GM21825 (cell line): ENCODE measurements around the gene DGKQ.

Source experiments
- ATAC-seq: cut with Tn5 transposase; IDR thresholded peaks from one replicate; pipeline ENCODE4 v1.9.1; 2021; ENCODE audit warnings: mild to moderate bottlenecking, moderate library complexity; ENCODE audit not compliant: unreplicated experiment

The DGKQ gene

DNA sequence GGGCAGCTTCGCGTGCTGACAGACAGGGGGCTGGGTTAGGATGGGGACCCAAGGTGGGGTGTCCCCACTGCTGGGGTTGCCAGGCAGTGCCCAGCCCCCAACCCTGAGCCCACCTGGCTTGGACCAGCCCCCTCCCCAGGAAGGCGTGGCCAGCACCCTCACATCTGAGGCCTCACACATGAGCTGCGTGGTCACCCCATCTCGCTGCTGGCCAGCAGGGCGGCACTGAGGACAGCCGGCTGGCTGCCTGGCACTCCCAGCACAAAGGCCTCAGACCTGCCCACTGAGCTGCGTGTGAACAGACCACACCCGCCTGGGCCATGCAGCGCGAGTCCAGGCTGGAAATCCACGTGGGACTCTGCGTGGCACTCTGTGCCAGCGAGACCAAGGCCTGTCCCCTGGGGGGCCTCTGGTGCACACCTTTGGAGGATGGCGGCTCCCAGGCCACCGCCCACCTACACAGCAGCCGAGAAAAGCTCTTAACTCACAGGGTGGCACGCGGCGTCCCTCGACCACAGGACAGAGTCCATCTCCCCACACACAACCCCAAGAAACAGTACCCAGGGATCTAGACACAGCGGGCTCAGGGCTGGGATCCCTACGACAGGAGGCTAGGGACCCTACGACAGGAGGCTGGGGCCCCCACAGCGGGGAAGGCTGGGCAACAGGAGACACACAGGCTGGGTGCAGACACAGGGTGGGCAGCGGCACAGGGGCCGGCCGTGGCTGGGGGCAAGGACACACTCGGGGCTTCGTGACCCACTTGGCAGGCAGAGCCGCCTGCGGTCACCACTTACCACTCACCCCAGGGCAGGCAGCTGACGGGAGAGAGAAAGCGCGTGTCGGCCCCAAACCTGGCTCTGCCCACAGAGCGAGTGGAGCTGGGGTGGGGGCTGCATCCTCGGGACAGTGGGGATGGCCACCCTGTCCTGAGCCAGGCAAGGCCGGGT, 9.8 kb downstream of the DGKQ start:
- ATAC-seq = no peak

DNA sequence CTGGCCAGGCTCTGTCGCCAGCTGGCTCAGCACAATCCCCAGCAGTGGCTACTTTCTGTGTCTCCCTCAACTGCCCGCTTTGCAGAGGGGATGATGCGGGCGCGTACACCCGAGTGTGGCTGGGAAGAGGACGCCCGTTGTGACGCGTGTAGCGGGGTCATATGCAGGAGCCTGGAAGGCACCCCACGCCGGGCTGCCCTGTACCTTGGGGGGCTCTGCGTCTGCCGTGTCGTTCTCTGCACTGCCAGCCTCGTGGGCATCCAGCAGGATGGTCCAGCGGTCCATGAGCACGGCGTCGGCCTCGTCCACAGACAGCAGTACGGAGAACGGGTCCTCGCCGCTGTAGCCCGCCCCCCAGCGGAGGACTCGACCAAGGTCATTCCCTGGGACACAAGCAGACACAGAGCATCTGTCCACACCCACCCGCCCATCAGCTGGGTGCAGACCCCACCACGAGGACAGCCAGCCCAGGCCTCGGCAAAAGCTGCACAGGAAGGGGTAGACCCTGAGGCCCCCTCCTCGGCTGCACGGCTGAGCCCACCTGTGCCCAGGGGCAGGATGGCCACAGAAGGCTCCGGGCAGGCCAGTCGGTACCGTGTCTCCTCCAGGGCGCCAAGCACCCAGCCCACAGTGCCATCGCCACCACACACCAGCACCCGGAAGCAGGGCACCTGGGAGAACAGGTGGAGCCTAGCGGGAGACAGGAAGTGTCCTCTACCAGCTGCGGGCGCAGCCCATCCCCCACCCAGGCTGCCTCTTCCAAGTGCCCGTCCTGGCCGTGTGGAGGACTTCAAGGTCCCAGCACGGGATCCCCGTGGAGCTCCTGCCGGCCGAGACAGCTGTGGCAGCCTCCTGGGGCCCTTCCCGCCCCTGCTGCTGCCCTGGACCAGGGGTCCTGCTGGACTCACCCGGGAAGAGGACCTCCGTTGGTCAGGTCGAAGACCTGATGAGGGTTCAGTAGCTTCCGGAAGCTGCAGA, 10.8 kb downstream of the DGKQ start:
- ATAC-seq = no peak

GRCh38 chr4:961351-962230, 11.8 kb downstream of the DGKQ start:
- ATAC-seq = no peak

DNA sequence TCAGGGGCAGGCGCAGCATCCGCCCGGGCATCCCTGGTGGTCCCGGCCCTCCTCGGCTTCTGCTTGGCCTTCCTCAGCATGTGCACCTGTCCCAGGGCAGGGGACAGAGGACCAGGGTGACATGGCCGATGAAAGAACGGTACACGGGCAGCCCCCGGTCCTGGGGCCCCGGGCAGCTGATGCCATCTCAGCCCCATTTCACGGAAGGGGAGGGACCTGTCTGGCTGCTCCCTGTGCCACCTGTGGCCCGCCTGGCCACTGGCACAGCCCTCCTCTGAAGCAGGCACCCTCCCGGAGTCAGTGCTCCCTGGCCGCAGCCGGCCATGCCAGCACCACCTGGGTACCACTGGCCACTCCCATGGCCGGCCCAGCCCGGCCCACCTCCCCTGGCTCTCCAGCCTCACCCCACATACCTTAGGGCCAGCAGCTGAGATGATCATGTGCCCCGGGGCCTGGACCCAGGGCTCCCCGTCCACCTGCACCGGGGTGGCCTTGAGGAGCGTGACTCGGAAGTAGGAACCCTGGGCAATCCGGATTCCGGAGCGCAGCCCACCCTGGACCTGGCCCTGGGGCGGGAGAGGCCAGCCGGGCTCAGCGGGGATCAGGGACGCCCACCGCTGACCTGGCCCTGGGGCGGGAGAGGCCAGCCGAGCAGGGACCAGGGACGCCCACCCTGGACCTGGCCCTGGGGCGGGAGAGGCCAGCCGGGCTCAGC, 12.6 kb downstream of the DGKQ start:
- ATAC-seq = no peak

GRCh38 chr4:960140-960635, 13.2 kb downstream of the DGKQ start:
- no peak for ATAC-seq

DNA sequence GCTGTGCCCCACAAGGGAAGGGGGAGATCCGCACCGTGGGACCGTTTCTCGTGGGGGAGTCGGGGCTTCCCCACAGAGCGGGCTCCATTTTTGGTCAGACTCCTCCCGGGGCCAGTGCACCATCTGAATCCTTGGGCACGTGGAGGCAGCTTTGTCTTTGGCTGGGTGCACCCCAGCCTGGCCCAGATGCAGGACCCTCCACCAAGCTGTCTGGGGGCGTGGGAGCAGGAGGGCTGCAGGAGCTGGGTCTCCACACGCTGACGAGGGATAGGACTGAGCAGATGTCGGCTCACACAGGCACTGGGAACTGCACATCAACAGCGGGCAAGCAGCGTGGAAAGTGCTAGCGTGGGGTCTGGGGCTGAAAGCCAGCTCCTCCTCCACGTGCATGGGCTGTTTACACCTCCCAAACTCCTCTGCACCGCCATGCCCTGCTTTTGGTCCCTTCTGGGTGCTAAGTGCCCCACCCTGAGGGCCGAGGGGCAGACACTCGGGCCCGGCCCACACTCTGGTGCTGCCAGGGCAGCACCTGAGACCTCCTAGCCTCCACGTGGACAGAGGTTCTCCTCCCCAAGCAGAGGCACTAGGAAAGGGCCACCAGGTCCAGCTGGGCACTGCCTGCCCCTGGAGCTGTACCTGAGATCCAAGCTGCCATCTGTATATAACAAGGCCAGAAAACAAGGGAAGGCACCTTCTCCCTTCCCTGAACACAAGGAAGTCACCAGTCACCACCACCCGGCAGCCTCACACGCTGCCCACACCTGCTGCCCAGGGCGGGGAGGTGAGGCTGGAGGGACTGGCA, 13.8 kb downstream of the DGKQ start:
- no peak for ATAC-seq

DNA sequence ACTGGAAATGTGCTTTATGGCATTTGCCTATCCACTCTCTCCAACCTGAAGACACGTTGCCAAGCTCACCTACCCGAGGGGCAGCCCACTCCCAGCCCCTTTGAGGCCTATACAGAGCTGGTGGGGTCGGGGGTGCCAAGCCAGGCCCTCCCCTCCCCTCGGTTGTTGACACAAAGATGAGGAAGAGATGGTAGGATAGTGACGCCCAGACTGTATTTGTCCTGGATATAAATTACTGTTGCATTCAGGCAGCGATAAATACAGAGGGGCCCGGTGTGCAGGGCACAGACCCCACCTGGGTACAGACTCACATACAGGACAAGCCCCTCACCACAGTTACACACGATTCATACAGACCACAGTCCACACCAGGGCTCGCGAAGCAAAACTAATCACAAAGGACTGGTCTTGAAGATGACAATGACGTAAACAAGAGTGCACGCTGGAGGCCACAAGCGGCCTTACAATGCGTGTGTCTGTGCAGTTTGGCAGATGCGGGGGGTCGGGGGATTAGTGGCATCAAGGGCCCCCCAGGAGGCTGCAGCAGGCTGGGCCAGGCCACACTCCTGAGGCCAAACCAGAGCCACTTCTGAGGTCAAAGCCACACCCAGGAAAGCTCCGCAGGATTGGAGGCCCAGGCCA, 14.6 kb downstream of the DGKQ start:
- ATAC-seq = no peak

DNA sequence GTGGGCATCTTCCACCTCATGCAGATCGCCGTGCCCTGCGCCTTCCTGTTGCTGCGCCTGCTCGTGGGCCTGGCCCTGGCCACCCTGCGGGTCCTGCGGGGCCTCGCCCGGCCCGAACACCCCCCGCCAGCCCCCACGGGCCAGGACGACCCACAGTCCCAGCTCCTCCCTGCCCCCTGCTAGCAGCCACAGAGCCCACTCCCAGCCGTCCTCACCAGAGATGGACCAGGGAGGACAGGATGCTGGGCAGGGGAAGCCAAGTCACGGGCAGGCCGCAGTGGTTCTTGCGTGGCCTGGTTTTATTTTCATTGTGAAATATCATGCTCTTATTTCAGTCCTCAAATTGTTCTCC, 15.1 kb downstream of the DGKQ start:
- ATAC-seq = no peak

- no peak for ATAC-seq
Measured at GRCh38 chr4:957581-958313, 15.6 kb downstream of the DGKQ start.

DNA sequence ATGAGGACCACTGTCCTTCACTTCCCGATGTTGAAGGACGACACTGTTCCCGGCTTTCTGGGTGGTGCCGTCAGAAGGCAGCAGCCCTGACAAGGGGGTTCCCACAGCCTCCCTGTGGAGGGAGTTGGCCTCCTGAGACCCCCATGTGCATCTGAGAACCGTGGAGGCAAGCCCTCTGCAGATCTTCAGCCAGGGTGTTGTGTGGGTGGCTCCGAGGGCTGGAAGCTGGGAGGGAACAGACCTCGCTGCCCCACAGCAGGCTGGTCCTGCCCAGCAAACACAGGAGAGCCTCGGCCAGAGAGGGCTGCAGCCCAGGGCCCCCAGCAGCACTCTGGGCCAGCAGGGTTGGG, 16.2 kb downstream of the DGKQ start:
- no peak for ATAC-seq

- ATAC-seq = no peak
Measured at GRCh38 chr4:956531-957230, 16.7 kb downstream of the DGKQ start.

DNA sequence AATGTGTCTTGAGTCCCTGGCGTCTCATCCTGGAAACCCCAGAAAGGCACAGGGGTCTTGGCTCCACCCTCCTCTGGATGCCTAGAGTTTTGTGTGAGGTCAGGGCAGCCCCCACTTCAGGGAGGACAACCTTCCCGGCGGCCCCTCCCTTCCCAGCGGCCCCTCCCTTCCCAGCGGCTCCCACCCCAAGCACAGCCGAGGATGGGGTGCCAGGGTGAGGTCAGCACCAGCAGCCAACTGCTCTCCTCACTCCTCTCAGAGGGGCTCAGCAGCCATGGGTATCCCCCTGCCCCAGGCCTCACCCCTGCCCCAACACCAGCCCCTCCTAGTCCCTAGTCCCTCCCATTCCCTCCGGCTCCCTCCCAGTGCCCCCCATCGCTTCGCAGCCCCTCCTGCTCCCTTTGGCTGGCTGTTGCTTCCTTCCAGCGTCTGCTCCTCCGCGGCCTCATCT, 17.4 kb downstream of the DGKQ start:
- no peak for ATAC-seq

DNA sequence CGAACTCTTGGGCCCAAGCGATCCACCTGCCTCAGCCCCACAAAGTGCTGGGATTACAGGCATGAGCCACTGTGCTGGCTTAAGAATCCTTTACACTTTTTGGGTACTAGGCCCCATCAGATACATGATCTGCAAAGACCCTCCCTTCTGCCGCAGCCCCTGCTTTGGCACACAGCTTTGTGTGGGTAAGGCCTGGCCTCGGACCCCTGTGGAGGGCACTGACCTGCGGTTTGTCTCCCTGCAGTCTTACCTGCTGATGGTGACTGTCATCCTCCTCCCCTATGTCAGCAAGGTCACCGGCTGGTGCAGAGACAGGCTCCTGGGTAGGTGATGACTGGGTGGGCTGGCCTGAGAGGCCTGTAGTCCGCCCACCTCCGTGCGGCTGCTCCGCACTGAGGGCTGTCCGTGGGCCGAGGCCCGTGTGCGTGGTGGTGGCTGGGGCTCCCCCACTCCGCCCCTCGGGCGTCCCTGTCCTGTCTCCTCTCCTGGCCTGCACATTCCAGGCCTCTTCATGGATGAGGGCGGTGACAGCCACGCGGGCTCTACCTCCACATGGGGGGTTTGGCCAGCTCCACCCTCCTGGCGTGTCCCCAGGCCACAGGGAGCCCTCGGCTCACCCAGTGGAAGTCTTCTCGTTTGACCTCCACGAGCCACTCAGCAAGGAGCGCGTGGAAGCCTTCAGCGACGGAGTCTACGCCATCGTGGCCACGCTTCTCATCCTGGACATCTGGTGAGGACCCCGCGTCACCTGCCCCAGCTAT, 18.0 kb downstream of the DGKQ start:
- ATAC-seq = no peak

- no peak for ATAC-seq
Measured at GRCh38 chr4:954211-955020, 19.0 kb downstream of the DGKQ start.

DNA sequence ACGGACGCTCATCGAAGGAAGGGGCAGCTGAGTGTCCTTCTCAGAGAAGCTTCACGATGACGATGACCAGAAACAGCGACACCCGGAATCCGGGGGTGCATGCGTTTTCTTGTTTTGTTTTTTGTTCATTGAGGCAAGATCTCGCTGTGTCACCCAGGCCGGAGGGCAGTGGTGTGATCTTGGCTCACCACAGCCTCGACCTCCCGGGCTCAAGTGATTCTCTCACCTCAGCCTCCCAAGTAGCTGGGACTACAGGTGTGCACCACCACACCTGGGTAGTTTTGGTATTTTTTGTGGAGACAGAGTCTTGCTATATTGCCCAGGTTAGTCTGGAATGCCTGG, 19.8 kb downstream of the DGKQ start:
- no peak for ATAC-seq
